Gastroesophageal sphincter (tissue), 4 donors: ENCODE results near the gene CDC5L. TPM values are rescaled to one million over a fixed set of nuclear protein-coding genes. Genes with fewer than 3 reads are reported as not detected.
A peak's percentile ranks its signal among the peaks of the same experiment; 100 is the strongest.

ENCODE experiments used
- ATAC-seq: fragments of 150-250 bp; one replicate; pipeline ENCODE4 v1.9.1; 2016; ENCODE audit warnings: mild to moderate bottlenecking, moderate library complexity
- H3K27ac ChIP-seq, 4 donors: fragments of 200-600 bp; sonication (generic) in 3 of 4; 1 replicate in 3 of 4; 2 replicates in 1 of 4; pipeline ENCODE4 v1.5.1; 2016 to 2019
- H3K27me3 ChIP-seq: fragments of 200-600 bp; sonication (generic); one replicate; pipeline ENCODE4 v1.5.1; 2019
- H3K36me3 ChIP-seq, 2 donors: fragments of 200-600 bp; sonication (generic); one replicate each; pipeline ENCODE4 v1.5.1; 2019; ENCODE audit warnings: control low read depth in 1 of 2
- H3K4me1 ChIP-seq, 3 donors: fragments of 200-600 bp; sonication (generic); 1 replicate in 2 of 3; 2 replicates in 1 of 3; pipeline ENCODE4 v1.5.1; 2016 to 2019; ENCODE audit warnings: control low read depth in 2 of 3
- H3K4me3 ChIP-seq, 2 donors: fragments of 200-600 bp; sonication (generic); one replicate each; pipeline ENCODE4 v1.5.1; 2019; ENCODE audit warnings: mild to moderate bottlenecking in 1 of 2, moderate library complexity in 1 of 2
- H3K9me3 ChIP-seq, 3 donors: fragments of 200-600 bp; sonication (generic); one replicate each; pipeline ENCODE4 v1.5.1; 2017 to 2019; ENCODE audit warnings: control low read depth in 2 of 3
- EP300 ChIP-seq: sonication (generic); formaldehyde crosslinking; IDR thresholded peaks from one replicate; pipeline ENCODE4 v1.6.1; 2017; ENCODE audit warnings: antibody characterized with exemption, mild to moderate bottlenecking
- POLR2A ChIP-seq, 2 donors: fragments of 450-650 bp; IDR thresholded peaks; one replicate each; pipeline ENCODE4 v1.6.1; 2017; ENCODE audit warnings: antibody characterized with exemption in 2 of 2, mild to moderate bottlenecking in 2 of 2, moderate library complexity in 1 of 2
- POLR2AphosphoS5 ChIP-seq: sonication (generic); formaldehyde crosslinking; IDR thresholded peaks from one replicate; pipeline ENCODE4 v1.6.1; 2017; ENCODE audit warnings: antibody characterized with exemption
- WGBS, 2 donors: methylation state at CpG; one replicate each; pipeline ENCODE4 v1.1.5; 2018; ENCODE audit warnings: low coverage in 1 of 2; 5-methylcytosine and 5-hydroxymethylcytosine counted together
- total RNA-seq, 4 donors: library from RNA; depleted of rRNA; stranded (reverse); fragments of >200 nt; gene quantifications; one replicate each; pipeline ENCODE4 v1.1.0, GENCODE V29; 2016
- TF ChIP-seq, protein P1 (sequence below), 4 experiments: fragments of 200-600 bp in 2 of 4; fragments of 450-650 bp in 2 of 4; sonication (generic) in 1 of 4; IDR thresholded peaks; one replicate each; pipeline ENCODE4 v1.5.1; 2017 to 2019; ENCODE audit warnings: antibody characterized with exemption in 4 of 4, mild to moderate bottlenecking in 2 of 4, moderate library complexity in 2 of 4

CDC5L gene
- total RNA-seq, 4 donors from 2014 or later: 23.3 to 32.1 (median 28.5) TPM

DNA sequence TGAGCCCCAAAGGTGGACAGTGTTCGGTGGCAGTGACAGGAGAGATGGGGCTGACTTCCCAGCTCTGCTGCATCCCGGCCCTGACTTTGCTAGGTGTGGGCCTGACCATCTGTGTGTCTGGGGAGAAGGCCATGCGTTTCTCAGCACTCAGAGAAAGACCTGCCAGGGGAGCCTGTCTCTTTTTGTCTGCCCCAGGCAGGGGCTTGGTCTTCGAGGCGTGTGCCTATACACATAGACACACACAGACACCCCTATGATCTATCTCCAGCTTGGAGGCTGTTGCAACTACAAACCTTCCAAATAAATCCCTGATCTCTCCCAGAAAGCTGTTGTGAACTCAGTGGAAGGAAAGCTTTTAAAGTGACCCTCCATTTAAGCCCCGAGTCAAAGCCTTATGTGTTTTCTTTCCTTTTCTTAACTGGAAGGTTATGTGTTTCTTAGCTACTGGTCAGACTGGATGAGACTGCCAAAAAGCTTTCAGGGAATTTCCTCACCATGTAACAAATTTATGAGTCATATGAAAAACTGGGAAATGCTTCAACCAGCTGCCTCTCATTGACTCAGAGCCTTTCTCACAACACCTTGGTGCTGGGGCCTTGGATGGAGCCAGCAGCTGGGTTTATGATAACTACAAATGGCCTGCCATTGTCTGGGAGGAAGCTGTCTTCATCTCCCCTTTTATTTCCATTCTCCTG is 102.6 kb downstream of the CDC5L start:
- TF ChIP-seq EP300 (no peak), POLR2AphosphoS5 (peak; percentile 89)
- H3K36me3 ChIP-seq: no peaks in the 10 kb centered on the region
- ATAC-seq: peak; percentile 96
- H3K4me1 ChIP-seq: peaks cover 0 to 14% (median 0%) of the 10 kb centered on the region in 3 donors
- peak overlapping the region in 3 of 4 donors; percentile 71 to 75 (median 71) for H3K27ac ChIP-seq
- H3K9me3 ChIP-seq: no peaks in the 10 kb centered on the region
- H3K4me3 ChIP-seq: no peak overlapping the region
- H3K27me3 ChIP-seq: peaks cover 21% of the 10 kb centered on the region
- WGBS, 2 donors: 0 to 14% methylated on average over 1 to 5 of the region's 6 CpGs

DNA sequence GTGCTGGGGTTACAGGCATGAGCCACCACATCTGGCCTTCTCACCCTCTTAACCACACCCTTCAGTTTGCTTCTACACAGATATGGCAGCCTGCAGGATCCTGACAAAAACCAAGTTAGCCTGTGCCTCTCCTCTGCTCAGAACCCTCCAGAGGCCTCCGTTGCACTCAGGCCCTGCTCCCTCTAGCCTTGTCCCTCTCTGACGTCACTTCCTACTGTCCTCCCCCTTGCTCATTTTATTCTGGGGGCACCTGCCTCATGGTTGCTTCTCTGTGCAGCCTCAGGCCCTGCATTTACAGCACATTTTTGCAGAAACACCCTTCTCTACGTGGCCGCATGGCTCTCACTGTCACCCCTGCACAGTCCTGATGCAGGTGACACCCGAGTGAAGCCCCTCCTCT is 105.6 kb downstream of the CDC5L start:
- H3K27ac ChIP-seq: no peak overlapping the region
- H3K9me3 ChIP-seq: no peaks in the 10 kb centered on the region
- no peaks in the 10 kb centered on the region for H3K36me3 ChIP-seq
- ATAC-seq: no peak
- peaks cover 12% of the 10 kb centered on the region for H3K27me3 ChIP-seq
- H3K4me1 ChIP-seq: peaks cover 0 to 14% (median 0%) of the 10 kb centered on the region in 3 donors
- WGBS, 2 donors: 76 to 89% methylated on average over 3 to 5 of the region's 5 CpGs
- H3K4me3 ChIP-seq: no peak overlapping the region
- TF ChIP-seq, protein P1, sequence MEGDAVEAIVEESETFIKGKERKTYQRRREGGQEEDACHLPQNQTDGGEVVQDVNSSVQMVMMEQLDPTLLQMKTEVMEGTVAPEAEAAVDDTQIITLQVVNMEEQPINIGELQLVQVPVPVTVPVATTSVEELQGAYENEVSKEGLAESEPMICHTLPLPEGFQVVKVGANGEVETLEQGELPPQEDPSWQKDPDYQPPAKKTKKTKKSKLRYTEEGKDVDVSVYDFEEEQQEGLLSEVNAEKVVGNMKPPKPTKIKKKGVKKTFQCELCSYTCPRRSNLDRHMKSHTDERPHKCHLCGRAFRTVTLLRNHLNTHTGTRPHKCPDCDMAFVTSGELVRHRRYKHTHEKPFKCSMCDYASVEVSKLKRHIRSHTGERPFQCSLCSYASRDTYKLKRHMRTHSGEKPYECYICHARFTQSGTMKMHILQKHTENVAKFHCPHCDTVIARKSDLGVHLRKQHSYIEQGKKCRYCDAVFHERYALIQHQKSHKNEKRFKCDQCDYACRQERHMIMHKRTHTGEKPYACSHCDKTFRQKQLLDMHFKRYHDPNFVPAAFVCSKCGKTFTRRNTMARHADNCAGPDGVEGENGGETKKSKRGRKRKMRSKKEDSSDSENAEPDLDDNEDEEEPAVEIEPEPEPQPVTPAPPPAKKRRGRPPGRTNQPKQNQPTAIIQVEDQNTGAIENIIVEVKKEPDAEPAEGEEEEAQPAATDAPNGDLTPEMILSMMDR (IDR thresholded peaks at IDR 0.05): no peak
- TF ChIP-seq EP300 (no peak), POLR2AphosphoS5 (no peak), POLR2A (IDR thresholded peaks at IDR 0.05) (no peak)

DNA sequence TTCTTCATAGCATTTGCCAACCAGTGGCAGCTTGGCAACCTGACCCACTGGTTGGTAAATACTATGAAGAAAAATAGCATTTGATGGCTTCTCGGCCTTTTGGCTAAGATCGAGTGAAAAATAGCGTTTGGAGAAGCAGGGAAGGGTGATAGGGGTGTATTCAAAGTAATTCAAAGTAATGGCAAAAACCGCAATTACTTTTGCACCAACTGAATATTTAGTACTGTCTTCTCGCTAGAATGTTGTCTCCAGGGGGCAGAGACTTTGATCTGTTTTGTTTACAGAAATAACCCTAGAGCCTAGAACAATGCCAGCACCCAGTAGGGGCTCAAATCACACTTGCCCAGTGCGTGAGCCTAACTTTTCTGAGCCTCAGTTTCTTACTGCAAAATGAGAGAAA is 106.1 kb downstream of the CDC5L start:
- WGBS, 2 donors: 77 to 85% methylated on average over 3 to 6 of the region's 6 CpGs
- peaks cover 12% of the 10 kb centered on the region for H3K27me3 ChIP-seq

DNA sequence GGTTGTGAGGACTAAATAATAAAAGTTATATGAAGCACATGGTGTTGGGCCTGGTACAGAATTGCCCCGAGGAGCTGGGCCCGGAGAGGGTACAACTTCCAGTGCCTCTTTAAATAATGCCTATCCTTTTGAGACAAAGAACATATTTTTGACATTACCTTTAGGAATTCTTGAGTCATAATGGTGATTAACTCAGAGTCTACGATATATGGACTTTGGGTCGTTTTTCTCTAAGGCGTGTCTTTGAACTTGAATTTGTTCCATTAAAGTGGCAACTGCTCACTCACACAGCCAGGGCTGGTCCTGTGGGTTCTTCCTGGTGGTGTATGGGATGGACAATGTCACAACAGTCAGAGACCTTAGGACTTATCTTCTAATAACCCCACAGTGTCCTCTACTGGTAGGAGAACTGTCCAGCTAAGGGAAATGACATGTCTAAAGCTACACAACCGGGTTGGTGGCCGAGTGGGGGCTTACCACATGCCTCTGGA is 106.5 kb downstream of the CDC5L start:
- no peak overlapping the region for H3K27ac ChIP-seq
- no peak overlapping the region for H3K4me3 ChIP-seq
- peaks cover 0 to 14% (median 0%) of the 10 kb centered on the region in 3 donors for H3K4me1 ChIP-seq
- no peak for ATAC-seq
- WGBS, 2 donors: 60 to 65% methylated on average over 6 of the region's 7 CpGs
- TF ChIP-seq POLR2AphosphoS5 (no peak), POLR2A (IDR thresholded peaks at IDR 0.05) (no peak), EP300 (no peak)
- TF ChIP-seq, protein P1 (IDR thresholded peaks at IDR 0.05): no peak
- H3K27me3 ChIP-seq: peaks cover 12% of the 10 kb centered on the region
- H3K36me3 ChIP-seq: no peaks in the 10 kb centered on the region
- no peaks in the 10 kb centered on the region for H3K9me3 ChIP-seq

More for the DNA sequence above, 106.1 kb downstream of the CDC5L start:
- Histone ChIP-seq H3K27ac (no peak overlapping the region), H3K4me3 (no peak overlapping the region), H3K36me3 (no peaks in the 10 kb centered on the region), H3K9me3 (no peaks in the 10 kb centered on the region), H3K4me1 (peaks cover 0 to 14% (median 0%) of the 10 kb centered on the region in 3 donors)
- no peak for ATAC-seq
- TF ChIP-seq, protein P1 (IDR thresholded peaks at IDR 0.05): no peak
- TF ChIP-seq POLR2AphosphoS5 (no peak), EP300 (no peak), POLR2A (IDR thresholded peaks at IDR 0.05) (no peak)

DNA sequence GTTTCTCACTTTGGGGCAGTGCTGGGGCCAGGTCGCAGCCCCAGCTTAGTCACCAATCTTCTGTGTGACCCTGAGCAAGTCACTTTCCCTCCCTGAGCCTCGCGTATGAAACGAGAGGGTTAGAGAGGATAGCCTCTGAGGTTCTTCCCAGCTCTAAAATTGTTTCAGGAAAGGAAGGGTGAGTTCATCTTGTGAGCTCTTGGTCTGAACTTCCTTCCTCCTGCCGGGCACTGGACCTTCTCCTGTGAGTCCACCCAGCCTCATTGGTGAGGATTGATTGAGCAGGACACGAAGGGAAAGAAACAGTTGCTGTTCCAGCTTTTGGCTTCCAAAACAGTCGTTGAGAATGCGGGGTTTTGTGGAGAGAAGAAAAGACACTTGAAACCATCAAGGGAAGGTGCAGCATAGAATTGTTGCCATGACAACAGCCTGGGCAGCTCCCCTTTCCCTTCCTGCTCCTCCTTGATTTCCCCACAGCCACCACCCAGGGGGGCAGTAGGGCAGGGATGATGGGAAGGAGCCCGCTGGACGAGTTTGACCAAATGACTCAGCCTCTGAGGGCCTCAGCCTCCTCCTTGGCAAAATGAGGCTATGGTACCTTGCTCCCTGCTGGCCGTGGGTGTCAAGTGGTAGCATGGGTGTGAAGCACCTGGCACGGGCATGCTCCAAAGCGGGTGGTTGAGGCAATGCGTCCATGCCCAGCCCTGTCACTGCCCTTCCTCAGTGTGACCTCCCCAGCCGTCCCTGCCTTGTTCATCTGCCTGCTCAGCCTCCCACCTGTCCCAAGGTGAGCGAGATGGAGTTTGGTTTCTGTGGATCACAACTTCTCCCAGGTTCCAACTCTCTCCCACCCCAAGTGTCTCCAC is 107.8 kb downstream of the CDC5L start:
- TF ChIP-seq, protein P1 (IDR thresholded peaks at IDR 0.05): no peak
- no peak for TF ChIP-seq POLR2AphosphoS5
- no peak for TF ChIP-seq EP300
- TF ChIP-seq POLR2A (IDR thresholded peaks at IDR 0.05): no peak
- no peak for ATAC-seq

More for the DNA sequence above, 107.8 kb downstream of the CDC5L start:
- Histone ChIP-seq H3K36me3 (no peaks in the 10 kb centered on the region), H3K4me3 (no peak overlapping the region), H3K27me3 (peaks cover 12% of the 10 kb centered on the region), H3K9me3 (no peaks in the 10 kb centered on the region), H3K27ac (no peak overlapping the region), H3K4me1 (peaks cover 0 to 7% (median 0%) of the 10 kb centered on the region in 3 donors)
- 75 to 81% methylated on average over 4 to 10 of the region's 16 CpGs for WGBS, 2 donors
